H9 (cell line): ENCODE results near the gene MORN1. TPM values are rescaled to one million over a fixed set of nuclear protein-coding genes. Genes with fewer than 3 reads are reported as not detected.

ENCODE experiments used
- DNase-seq: peaks from one replicate; pipeline ENCODE4 v3.0.0-alpha.2; 2017
- H2AFZ ChIP-seq: one replicate; pipeline ENCODE4 v1.6.1; 2013; ENCODE audit warnings: mild to moderate bottlenecking, low read length, control low read depth, moderate library complexity
- H2AK5ac ChIP-seq: 2 replicates; pipeline ENCODE4 v1.6.1; 2013; ENCODE audit warnings: low read length, control low read depth, mixed read lengths; ENCODE audit not compliant: insufficient read length
- H2BK120ac ChIP-seq: one replicate; pipeline ENCODE4 v1.6.1; 2013; ENCODE audit warnings: low read depth, mild to moderate bottlenecking, low read length, control low read depth, inconsistent platforms; ENCODE audit not compliant: poor library complexity, severe bottlenecking
- H2BK12ac ChIP-seq: 2 replicates; pipeline ENCODE4 v1.6.1; 2013; ENCODE audit warnings: low read length, control low read depth, mixed read lengths, low read depth; ENCODE audit not compliant: insufficient read length
- H2BK15ac ChIP-seq: 2 replicates; pipeline ENCODE4 v1.6.1; 2013; ENCODE audit warnings: low read depth, low read length, control low read depth
- H2BK20ac ChIP-seq: one replicate; pipeline ENCODE4 v1.6.1; 2013; ENCODE audit warnings: low read depth, mild to moderate bottlenecking, low read length, control low read depth, inconsistent platforms; ENCODE audit not compliant: poor library complexity, severe bottlenecking
- H2BK5ac ChIP-seq: 2 replicates; pipeline ENCODE4 v1.6.1; 2013; ENCODE audit warnings: low read length, control low read depth, mixed read lengths; ENCODE audit not compliant: insufficient read length
- H3K14ac ChIP-seq: 2 replicates; pipeline ENCODE4 v1.6.1; 2013; ENCODE audit warnings: low read length, control low read depth; ENCODE audit not compliant: insufficient read depth
- H3K18ac ChIP-seq: 2 replicates; pipeline ENCODE4 v1.6.1; 2013; ENCODE audit warnings: low read depth, mild to moderate bottlenecking, mixed read lengths, low read length, control low read depth; ENCODE audit not compliant: insufficient read length
- H3K23ac ChIP-seq: 2 replicates; pipeline ENCODE4 v1.6.1; 2013; ENCODE audit warnings: low read length, control low read depth, mixed read lengths, low read depth; ENCODE audit not compliant: insufficient read length
- H3K23me2 ChIP-seq: 2 replicates; pipeline ENCODE4 v1.6.1; 2013; ENCODE audit warnings: low read depth, mild to moderate bottlenecking, mixed read lengths, low read length, control low read depth; ENCODE audit not compliant: insufficient read length, poor library complexity, severe bottlenecking
- H3K27ac ChIP-seq: 2 replicates; pipeline ENCODE4 v1.5.1; 2013; ENCODE audit warnings: low read length, control low read depth, mixed read lengths, low read depth; ENCODE audit not compliant: insufficient read length
- H3K27me3 ChIP-seq: 2 replicates; pipeline ENCODE4 v1.6.1; 2013; ENCODE audit warnings: low read length, control low read depth, inconsistent platforms; ENCODE audit not compliant: insufficient read depth
- H3K4ac ChIP-seq: 2 replicates; pipeline ENCODE4 v1.6.1; 2013; ENCODE audit warnings: low read depth, mild to moderate bottlenecking, control low read depth, inconsistent platforms, low read length, moderate library complexity
- H3K4me1 ChIP-seq: 2 replicates; pipeline ENCODE4 v1.6.1; 2013; ENCODE audit warnings: low read length, control low read depth, inconsistent platforms; ENCODE audit not compliant: insufficient read depth
- H3K4me2 ChIP-seq: 2 replicates; pipeline ENCODE4 v1.6.1; 2013; ENCODE audit warnings: low read length, control low read depth, mixed read lengths; ENCODE audit not compliant: insufficient read length, insufficient read depth
- H3K56ac ChIP-seq: 2 replicates; pipeline ENCODE4 v1.6.1; 2013; ENCODE audit warnings: low read depth, mild to moderate bottlenecking, mixed read lengths, low read length, control low read depth; ENCODE audit not compliant: insufficient read length
- H3K79me1 ChIP-seq: 2 replicates; pipeline ENCODE4 v1.6.1; 2013; ENCODE audit warnings: low read depth, mild to moderate bottlenecking, moderate library complexity, low read length, control low read depth, inconsistent platforms; ENCODE audit not compliant: insufficient read depth, poor library complexity, severe bottlenecking
- H3K79me2 ChIP-seq: 2 replicates; pipeline ENCODE4 v1.6.1; 2013; ENCODE audit warnings: low read length, control low read depth, inconsistent platforms; ENCODE audit not compliant: insufficient read depth
- H3K9ac ChIP-seq: 2 replicates; pipeline ENCODE4 v1.6.1; 2013; ENCODE audit warnings: low read length, control low read depth, mixed read lengths; ENCODE audit not compliant: insufficient read length; ENCODE audit errors: extremely low read depth
- H3K9me3 ChIP-seq: one replicate; pipeline ENCODE4 v1.6.1; 2013; ENCODE audit warnings: low read depth, low read length, inconsistent platforms; ENCODE audit not compliant: control insufficient read depth
- H3T11ph ChIP-seq: one replicate; pipeline ENCODE4 v1.6.1; 2013; ENCODE audit warnings: mild to moderate bottlenecking, low read length, control low read depth, inconsistent platforms
- H4K20me1 ChIP-seq: one replicate; pipeline ENCODE4 v1.6.1; 2013; ENCODE audit not compliant: control insufficient read depth, insufficient read length, insufficient read depth
- H4K5ac ChIP-seq: 2 replicates; pipeline ENCODE4 v1.6.1; 2013; ENCODE audit warnings: low read depth, mild to moderate bottlenecking, mixed read lengths, low read length, control low read depth; ENCODE audit not compliant: insufficient read length
- H4K8ac ChIP-seq: replicated peaks from 2 replicates; pipeline ENCODE4 v1.6.1; 2013; ENCODE audit warnings: low read length, control low read depth, mixed read lengths, low read depth; ENCODE audit not compliant: insufficient read length
- H4K91ac ChIP-seq: 2 replicates; pipeline ENCODE4 v1.6.1; 2013; ENCODE audit warnings: low read depth, mild to moderate bottlenecking, moderate library complexity, mixed read lengths, low read length, control low read depth; ENCODE audit not compliant: insufficient read length
- H3K27ac Mint-ChIP-seq, 3 experiments: 2 replicates in 2 of 3; 3 replicates in 1 of 3; pipeline ENCODE4 v1.8.0; 2020 to 2021; ENCODE audit warnings: mixed read lengths in 3 of 3, mild to moderate bottlenecking in 1 of 3, moderate library complexity in 1 of 3
- H3K27me3 Mint-ChIP-seq: 2 replicates; pipeline ENCODE4 v1.8.0; 2021; ENCODE audit warnings: low read depth, mild to moderate bottlenecking, moderate library complexity, mixed read lengths
- H3K36me3 Mint-ChIP-seq, 3 experiments: 2 replicates in 2 of 3; 3 replicates in 1 of 3; pipeline ENCODE4 v1.8.0; 2020 to 2021; ENCODE audit warnings: low read depth in 3 of 3, mixed read lengths in 3 of 3; ENCODE audit not compliant: insufficient read depth in 1 of 3
- H3K4me1 Mint-ChIP-seq, 2 experiments: 2 replicates each; pipeline ENCODE4 v1.8.0; 2020; ENCODE audit warnings: mixed read lengths in 2 of 2
- H3K4me3 Mint-ChIP-seq, 2 experiments: 2 replicates in 1 of 2; 3 replicates in 1 of 2; pipeline ENCODE4 v1.8.0; 2020 to 2021; ENCODE audit warnings: mild to moderate bottlenecking in 2 of 2, mixed read lengths in 2 of 2, moderate library complexity in 1 of 2
- H3K9me3 Mint-ChIP-seq, 2 experiments: 2 replicates in 1 of 2; 3 replicates in 1 of 2; pipeline ENCODE4 v1.8.0; 2020; ENCODE audit warnings: mild to moderate bottlenecking in 2 of 2, mixed read lengths in 2 of 2, moderate library complexity in 1 of 2
- WGBS: extraction: QIAGEN DNeasy Blood & Tissue Kit; methylation state at CpG from one replicate; pipeline ENCODE4 v1.1.7; 2013; ENCODE audit warnings: missing lambda C conversion rate, low lambda C conversion rate, mixed read lengths; ENCODE audit not compliant: insufficient read length; ENCODE audit errors: extremely low coverage; 5-methylcytosine and 5-hydroxymethylcytosine counted together
- total RNA-seq: library from RNA; stranded (reverse); gene quantifications from 2 replicates; pipeline ENCODE4 v1.2.1, GENCODE V29; 2021
- TF ChIP-seq, protein P1 (sequence below): fragments of 200-600 bp; sonication (generic); conservative IDR thresholded peaks from 3 replicates; pipeline ENCODE4 v1.8.0; 2021; ENCODE audit warnings: antibody characterized with exemption, mild to moderate bottlenecking

Gene MORN1
- total RNA-seq, 1 experiment from 2014 or later: 12.7 TPM

DNA sequence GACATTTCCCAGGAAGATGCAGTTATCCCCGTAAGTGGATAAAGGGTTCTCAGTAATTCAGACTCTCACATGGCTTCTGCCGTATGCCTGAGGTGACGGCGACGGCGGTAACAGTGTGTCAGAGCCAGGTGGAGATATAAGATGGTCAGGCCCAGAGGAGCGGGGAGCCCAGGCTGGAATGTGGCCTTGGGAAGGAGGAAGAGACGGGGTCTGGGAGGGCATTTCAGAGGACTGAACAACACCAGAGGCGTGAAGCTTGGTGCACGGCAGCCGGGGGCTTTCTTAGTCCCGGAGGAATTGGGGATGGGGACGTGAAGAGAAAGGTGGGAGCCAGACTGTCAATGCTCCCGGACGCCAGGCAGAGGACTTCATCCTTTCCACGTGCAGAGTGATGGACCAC is 1.3 kb upstream of the MORN1 start:
- H3K9me3 Mint-ChIP-seq: no peaks in the 10 kb centered on the region
- no CpG with 5 or more reads among the region's 16 CpGs for WGBS
- Histone ChIP-seq H2AFZ (no peak overlapping the region), H4K5ac (no peak overlapping the region), H3T11ph (no peak overlapping the region), H4K8ac (no peak overlapping the region), H3K18ac (no peak overlapping the region), H2AK5ac (no peak overlapping the region), H3K9me3 (no peaks in the 10 kb centered on the region), H2BK15ac (no peak overlapping the region), H3K9ac (peak overlapping the region; percentile 81), H3K56ac (no peak overlapping the region), H3K4me1 (no peaks in the 10 kb centered on the region), H4K20me1 (peaks cover 2% of the 10 kb centered on the region), H3K27ac (no peak overlapping the region), H3K79me2 (peaks cover 5% of the 10 kb centered on the region; the same call in 1 of the 2 replicates), H3K79me1 (peaks cover 11% of the 10 kb centered on the region), H2BK20ac (no peak overlapping the region), H3K23ac (no peak overlapping the region), H3K23me2 (peaks cover 6% of the 10 kb centered on the region), H2BK5ac (no peak overlapping the region), H3K4ac (no peak overlapping the region), H3K14ac (no peak overlapping the region; the same call in 1 of the 2 replicates), H2BK12ac (no peak overlapping the region), H4K91ac (no peak overlapping the region), H2BK120ac (no peak overlapping the region), H3K4me2 (peak overlapping the region; percentile 88), H3K27me3 (no peaks in the 10 kb centered on the region)
- peaks cover 7 to 53% (median 41%) of the 10 kb centered on the region in 3 experiments; a peak in 6 of 7 replicates for H3K36me3 Mint-ChIP-seq
- no peaks in the 10 kb centered on the region for H3K27me3 Mint-ChIP-seq
- peak overlapping the region; percentile 81 to 92 for H3K4me3 Mint-ChIP-seq
- no peak overlapping the region for H3K27ac Mint-ChIP-seq
- no peak for DNase-seq
- TF ChIP-seq, protein P1, sequence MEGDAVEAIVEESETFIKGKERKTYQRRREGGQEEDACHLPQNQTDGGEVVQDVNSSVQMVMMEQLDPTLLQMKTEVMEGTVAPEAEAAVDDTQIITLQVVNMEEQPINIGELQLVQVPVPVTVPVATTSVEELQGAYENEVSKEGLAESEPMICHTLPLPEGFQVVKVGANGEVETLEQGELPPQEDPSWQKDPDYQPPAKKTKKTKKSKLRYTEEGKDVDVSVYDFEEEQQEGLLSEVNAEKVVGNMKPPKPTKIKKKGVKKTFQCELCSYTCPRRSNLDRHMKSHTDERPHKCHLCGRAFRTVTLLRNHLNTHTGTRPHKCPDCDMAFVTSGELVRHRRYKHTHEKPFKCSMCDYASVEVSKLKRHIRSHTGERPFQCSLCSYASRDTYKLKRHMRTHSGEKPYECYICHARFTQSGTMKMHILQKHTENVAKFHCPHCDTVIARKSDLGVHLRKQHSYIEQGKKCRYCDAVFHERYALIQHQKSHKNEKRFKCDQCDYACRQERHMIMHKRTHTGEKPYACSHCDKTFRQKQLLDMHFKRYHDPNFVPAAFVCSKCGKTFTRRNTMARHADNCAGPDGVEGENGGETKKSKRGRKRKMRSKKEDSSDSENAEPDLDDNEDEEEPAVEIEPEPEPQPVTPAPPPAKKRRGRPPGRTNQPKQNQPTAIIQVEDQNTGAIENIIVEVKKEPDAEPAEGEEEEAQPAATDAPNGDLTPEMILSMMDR: no peak
- H3K4me1 Mint-ChIP-seq: peaks cover 9 to 20% of the 10 kb centered on the region in 2 experiments
